ENCODE results near the gene AMBRA1.

AMBRA1 gene

DNA sequence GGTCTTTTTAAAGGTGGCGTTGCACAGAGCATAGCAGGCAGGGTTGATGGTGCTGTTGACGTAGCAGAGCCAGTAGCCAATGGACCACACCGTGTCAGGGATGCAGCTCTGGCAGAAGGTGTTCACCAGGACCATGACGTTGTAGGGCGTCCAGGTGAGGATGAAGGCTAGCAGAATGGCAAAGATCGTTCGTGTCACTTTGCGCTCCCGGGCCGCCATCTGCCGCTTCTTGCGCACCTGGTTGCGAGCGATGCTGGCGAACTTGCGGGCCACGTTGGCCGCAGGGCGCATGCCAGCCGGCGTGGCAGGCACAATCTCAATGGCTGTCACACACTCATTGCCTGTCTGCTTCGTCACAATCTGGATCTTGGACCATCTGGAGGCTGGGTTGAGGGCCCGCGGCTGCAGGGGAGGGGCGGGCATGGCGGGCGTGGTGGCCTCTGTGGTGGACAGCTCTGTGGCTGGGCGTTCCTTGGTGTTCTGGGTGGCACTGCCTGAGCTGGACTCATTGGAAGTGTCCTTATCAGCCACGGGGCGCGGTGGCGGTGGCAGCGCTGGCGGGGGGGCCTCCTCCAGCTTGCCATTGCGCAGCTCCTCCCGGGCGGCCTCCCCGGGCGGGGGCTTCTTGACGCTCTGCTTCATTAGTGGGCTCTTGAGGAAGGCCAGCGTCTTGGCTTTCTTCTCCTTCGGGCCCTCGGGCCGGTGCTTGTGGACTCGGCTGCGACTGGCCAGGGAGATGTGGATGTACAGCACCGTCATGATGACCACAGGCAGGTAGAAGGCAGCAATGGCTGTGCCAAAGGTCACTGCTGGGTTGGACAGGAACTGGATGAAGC is 208.4 kb downstream of the AMBRA1 start:
- no peak overlapping the region for H3K14ac ChIP-seq (ENCODE audit: low read length in 2 of 2)
- H3K79me1 ChIP-seq (replicated peaks; ENCODE audit: low read length, poor library complexity, severe bottlenecking) = peaks cover 1% of the 10 kb centered on the region
- peak overlapping the region; percentile 64 for H4K91ac ChIP-seq (ENCODE audit: low read length)
- H2BK5ac ChIP-seq (ENCODE audit: low read depth, low read length, poor library complexity, severe bottlenecking) = no peak overlapping the region
- H3K9ac ChIP-seq (ENCODE audit: low read length) = no peak overlapping the region
- H3K27ac ChIP-seq (ENCODE audit: low read length, poor library complexity, severe bottlenecking) = no peak overlapping the region
- H2AFZ ChIP-seq (ENCODE audit: low read depth, low read length) = no peak overlapping the region
- H2BK12ac ChIP-seq (ENCODE audit: low read length in 2 of 2) = no peak overlapping the region
- no peak overlapping the region for H2BK15ac ChIP-seq (ENCODE audit: low read depth, poor library complexity, severe bottlenecking)
- no peak overlapping the region for H3K4me2 ChIP-seq (ENCODE audit: low read length, poor library complexity, severe bottlenecking)
- H3K4me3 ChIP-seq (ENCODE audit: insufficient read depth in 1 of 2, low read depth in 1 of 2, low read length in 2 of 2) = no peak overlapping the region
- H3K4me1 ChIP-seq (ENCODE audit: control insufficient read depth, insufficient read depth, low read depth, low read length) = peaks cover 43% of the 10 kb centered on the region
- no peaks in the 10 kb centered on the region for H3K9me3 ChIP-seq (ENCODE audit: control insufficient read depth, low read length)
- peaks cover 43 to 56% of the 10 kb centered on the region in 2 experiments for H3K27me3 ChIP-seq (ENCODE audit: control insufficient read depth in 1 of 2, insufficient read depth in 1 of 2, low read length in 2 of 2)
- no peak overlapping the region for H3K4ac ChIP-seq (ENCODE audit: low read depth in 1 of 2, low read length in 2 of 2)
- H3K18ac ChIP-seq (ENCODE audit: low read depth in 1 of 2, low read length in 2 of 2) = no peak overlapping the region
- H2AK5ac ChIP-seq (ENCODE audit: low read length, severe bottlenecking) = no peak overlapping the region
- WGBS = 97% methylated on average over 47 of the region's 47 CpGs
- no peak overlapping the region for H4K8ac ChIP-seq (ENCODE audit: low read length)
- no peak for DNase-seq
- no peak overlapping the region for H3K23ac ChIP-seq (ENCODE audit: low read length in 2 of 2)
- H3K36me3 ChIP-seq (ENCODE audit: control insufficient read depth in 1 of 2, insufficient read depth in 2 of 2, low read depth in 1 of 2, low read length in 2 of 2) = no peaks in the 10 kb centered on the region
- no peak overlapping the region for H2BK120ac ChIP-seq (ENCODE audit: low read depth, low read length)

DNA sequence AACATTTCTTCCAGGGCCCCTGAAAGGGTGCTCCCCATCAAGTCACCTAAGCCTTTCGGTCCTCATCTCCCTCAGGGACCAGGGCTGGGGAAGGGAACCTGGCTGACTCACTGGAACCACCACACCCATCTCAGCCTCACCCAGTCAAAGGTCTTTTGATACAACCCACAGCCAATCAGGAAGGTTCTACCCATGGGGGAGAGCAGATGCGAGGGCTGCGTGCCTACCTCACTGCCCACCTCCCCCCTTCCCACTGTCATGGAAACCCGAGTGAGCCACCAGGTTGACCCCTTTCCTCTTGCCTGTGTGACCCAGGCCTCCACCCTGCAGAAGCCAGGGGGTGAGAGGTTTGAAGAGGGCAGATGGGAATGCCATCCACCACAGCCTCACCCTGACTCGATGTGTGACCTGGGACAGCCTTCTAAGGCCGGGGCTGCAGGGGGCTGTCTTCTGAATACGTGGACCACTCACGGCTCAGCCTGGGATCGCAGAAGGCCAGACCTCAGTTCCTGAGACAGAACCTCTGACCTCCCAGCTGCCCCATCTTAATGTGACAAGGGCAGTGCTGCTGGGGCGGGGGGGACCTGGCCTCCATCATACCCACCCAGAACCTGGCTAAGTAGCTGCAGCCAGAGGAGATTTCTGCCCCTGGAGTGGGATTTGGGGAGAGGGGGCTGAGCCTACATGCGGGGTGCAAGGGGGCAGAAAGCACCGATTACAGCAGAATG is 209.7 kb downstream of the AMBRA1 start:
- WGBS = 89% methylated on average over 8 of the region's 12 CpGs
- Histone ChIP-seq H3K36me3 (ENCODE audit: control insufficient read depth in 1 of 2, insufficient read depth in 2 of 2, low read depth in 1 of 2, low read length in 2 of 2) (no peaks in the 10 kb centered on the region), H3K4me3 (ENCODE audit: insufficient read depth in 1 of 2, low read depth in 1 of 2, low read length in 2 of 2) (no peak overlapping the region), H2BK120ac (ENCODE audit: low read depth, low read length) (no peak overlapping the region), H2AFZ (ENCODE audit: low read depth, low read length) (no peak overlapping the region), H4K91ac (ENCODE audit: low read length) (no peak overlapping the region), H2BK15ac (ENCODE audit: low read depth, poor library complexity, severe bottlenecking) (no peak overlapping the region), H3K23ac (ENCODE audit: low read length in 2 of 2) (no peak overlapping the region), H3K27ac (ENCODE audit: low read length, poor library complexity, severe bottlenecking) (no peak overlapping the region), H2BK12ac (ENCODE audit: low read length in 2 of 2) (no peak overlapping the region), H3K4me2 (ENCODE audit: low read length, poor library complexity, severe bottlenecking) (no peak overlapping the region), H4K8ac (ENCODE audit: low read length) (no peak overlapping the region), H3K18ac (ENCODE audit: low read depth in 1 of 2, low read length in 2 of 2) (no peak overlapping the region), H3K9ac (ENCODE audit: low read length) (no peak overlapping the region), H3K9me3 (ENCODE audit: control insufficient read depth, low read length) (no peaks in the 10 kb centered on the region), H3K4ac (ENCODE audit: low read depth in 1 of 2, low read length in 2 of 2) (no peak overlapping the region), H3K4me1 (ENCODE audit: control insufficient read depth, insufficient read depth, low read depth, low read length) (peaks cover 40% of the 10 kb centered on the region), H2BK5ac (ENCODE audit: low read depth, low read length, poor library complexity, severe bottlenecking) (no peak overlapping the region), H3K79me1 (replicated peaks; ENCODE audit: low read length, poor library complexity, severe bottlenecking) (peaks cover 1% of the 10 kb centered on the region), H3K14ac (ENCODE audit: low read length in 2 of 2) (no peak overlapping the region), H2AK5ac (ENCODE audit: low read length, severe bottlenecking) (no peak overlapping the region), H3K27me3 (ENCODE audit: control insufficient read depth in 1 of 2, insufficient read depth in 1 of 2, low read length in 2 of 2) (peaks cover 32 to 44% of the 10 kb centered on the region in 2 experiments)
- DNase-seq = no peak

DNA sequence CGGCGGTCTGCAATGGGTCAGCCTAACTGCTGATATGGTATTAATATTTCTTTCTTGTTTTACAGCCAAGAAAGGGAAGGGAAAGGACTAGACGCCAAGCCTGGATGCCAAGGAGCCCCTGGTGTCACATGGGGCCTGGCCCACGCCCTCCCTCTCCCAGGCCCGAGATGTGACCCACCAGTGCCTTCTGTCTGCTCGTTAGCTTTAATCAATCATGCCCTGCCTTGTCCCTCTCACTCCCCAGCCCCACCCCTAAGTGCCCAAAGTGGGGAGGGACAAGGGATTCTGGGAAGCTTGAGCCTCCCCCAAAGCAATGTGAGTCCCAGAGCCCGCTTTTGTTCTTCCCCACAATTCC is 210.4 kb downstream of the AMBRA1 start:
- Histone ChIP-seq H2BK5ac (ENCODE audit: low read depth, low read length, poor library complexity, severe bottlenecking) (no peak overlapping the region), H3K79me1 (replicated peaks; ENCODE audit: low read length, poor library complexity, severe bottlenecking) (peaks cover 1% of the 10 kb centered on the region), H3K4me2 (ENCODE audit: low read length, poor library complexity, severe bottlenecking) (no peak overlapping the region), H3K36me3 (ENCODE audit: control insufficient read depth in 1 of 2, insufficient read depth in 2 of 2, low read depth in 1 of 2, low read length in 2 of 2) (peaks cover 3 to 6% of the 10 kb centered on the region in 2 experiments), H3K14ac (ENCODE audit: low read length in 2 of 2) (no peak overlapping the region), H3K18ac (ENCODE audit: low read depth in 1 of 2, low read length in 2 of 2) (no peak overlapping the region), H2BK15ac (ENCODE audit: low read depth, poor library complexity, severe bottlenecking) (no peak overlapping the region), H4K91ac (ENCODE audit: low read length) (no peak overlapping the region), H2AK5ac (ENCODE audit: low read length, severe bottlenecking) (no peak overlapping the region), H3K27me3 (ENCODE audit: control insufficient read depth in 1 of 2, insufficient read depth in 1 of 2, low read length in 2 of 2) (peaks cover 24 to 36% of the 10 kb centered on the region in 2 experiments), H2AFZ (ENCODE audit: low read depth, low read length) (no peak overlapping the region), H3K23ac (ENCODE audit: low read length in 2 of 2) (no peak overlapping the region), H3K9ac (ENCODE audit: low read length) (no peak overlapping the region), H4K8ac (ENCODE audit: low read length) (no peak overlapping the region), H3K4ac (ENCODE audit: low read depth in 1 of 2, low read length in 2 of 2) (no peak overlapping the region), H3K27ac (ENCODE audit: low read length, poor library complexity, severe bottlenecking) (no peak overlapping the region), H2BK12ac (ENCODE audit: low read length in 2 of 2) (no peak overlapping the region), H3K4me1 (ENCODE audit: control insufficient read depth, insufficient read depth, low read depth, low read length) (peaks cover 44% of the 10 kb centered on the region), H3K4me3 (ENCODE audit: insufficient read depth in 1 of 2, low read depth in 1 of 2, low read length in 2 of 2) (no peak overlapping the region), H3K9me3 (ENCODE audit: control insufficient read depth, low read length) (no peaks in the 10 kb centered on the region), H2BK120ac (ENCODE audit: low read depth, low read length) (no peak overlapping the region)
- no peak for DNase-seq
- WGBS = 79% methylated on average over 5 of the region's 7 CpGs
